ENCODE measurements around the gene CAPN1.

The CAPN1 gene

GRCh38 chr11:65260756-65261590, 79.2 kb downstream of the CAPN1 start:
- no peak for DNase-seq (ENCODE audit: low spot score)
